ENCODE data around the gene ZNF208.
A peak's percentile ranks its signal among the peaks of the same experiment; 100 is the strongest.
"Not testable (repeated sequence)": the region's sequence is repeated elsewhere in the genome, so short reads cannot be mapped to it uniquely, and the experiment has no call there.

Gene ZNF208

GRCh38 chr19:22010437-22011143 is at the start of gene ZNF208:
Gene ZNF208, minus strand, starts transcription at chr19:22010943. Its CDS starts 149 bp downstream, at chr19:22010794.
- peak in 35 of 58 donors; percentile 0 to 57 (median 5) for DNase-seq

- DNase-seq, result peak in 6 of 58 donors; percentile 1 to 36 (median 16)
These were observed 41.9 kb upstream of the ZNF208 start for GRCh38 chr19:22052644-22053013.

- not testable (repeated sequence) for DNase-seq
These were observed 30.4 kb upstream of the ZNF208 start for GRCh38 chr19:22041151-22041550.

GRCh38 chr19:22030680-22031079 is 19.9 kb upstream of the ZNF208 start:
- no peak for DNase-seq

GRCh38 chr19:22026687-22027086 is 15.9 kb upstream of the ZNF208 start:
- DNase-seq, result no peak

GRCh38 chr19:22025539-22025938 is 14.8 kb upstream of the ZNF208 start:
- DNase-seq, result not testable (repeated sequence)

- no peak for DNase-seq
These were observed 40.3 kb downstream of the ZNF208 start for GRCh38 chr19:21970466-21970865.

- DNase-seq, result no peak
These were observed 63.0 kb downstream of the ZNF208 start for GRCh38 chr19:21947775-21948174.

- no peak for DNase-seq
These were observed 70.1 kb downstream of the ZNF208 start for GRCh38 chr19:21940684-21941083.

- no peak for DNase-seq
These were observed 76.2 kb downstream of the ZNF208 start for GRCh38 chr19:21934593-21934992.

GRCh38 chr19:21934131-21934530 is 76.6 kb downstream of the ZNF208 start:
- no peak for DNase-seq

GRCh38 chr19:21922276-21922675 is 88.5 kb downstream of the ZNF208 start:
- no peak for DNase-seq

- no peak for DNase-seq
These were observed 89.0 kb downstream of the ZNF208 start for GRCh38 chr19:21921691-21922180.

- DNase-seq, result no peak
These were observed 95.3 kb downstream of the ZNF208 start for GRCh38 chr19:21915411-21915810.

GRCh38 chr19:21912654-21913053 is 98.1 kb downstream of the ZNF208 start:
- DNase-seq, result no peak

- DNase-seq, result no peak
These were observed 100.4 kb downstream of the ZNF208 start for GRCh38 chr19:21910318-21910717.

GRCh38 chr19:21908066-21908465 is 102.7 kb downstream of the ZNF208 start:
- DNase-seq, result no peak

- DNase-seq, result no peak
These were observed 103.2 kb downstream of the ZNF208 start for GRCh38 chr19:21907516-21907915.

- no peak for DNase-seq
These were observed 108.2 kb downstream of the ZNF208 start for GRCh38 chr19:21902571-21902970.

GRCh38 chr19:21901861-21902260 is 108.9 kb downstream of the ZNF208 start:
- no peak for DNase-seq

GRCh38 chr19:21900401-21900800 is 110.3 kb downstream of the ZNF208 start:
- DNase-seq, result no peak

- DNase-seq, result no peak
These were observed 119.7 kb downstream of the ZNF208 start for GRCh38 chr19:21891086-21891485.

GRCh38 chr19:21890017-21890416 is 120.7 kb downstream of the ZNF208 start:
- peak in 18 of 58 donors; percentile 0 to 52 (median 4) for DNase-seq
